A172 (cell line): ENCODE results near the gene AEBP2. TPM values are rescaled to one million over a fixed set of nuclear protein-coding genes. Genes with fewer than 3 reads are reported as not detected.
A peak's percentile ranks its signal among the peaks of the same experiment; 100 is the strongest.
"Not testable (repeated sequence)": the region's sequence is repeated elsewhere in the genome, so short reads cannot be mapped to it uniquely, and the experiment has no call there.

Experiments used
- DNase-seq: peaks from one replicate; pipeline ENCODE4 v3.0.0-alpha.2; 2015; ENCODE audit warnings: low spot score
- total RNA-seq: library from RNA; depleted of rRNA; stranded (reverse); fragments of >200 nt; shearing (Covaris generic); gene quantifications from 2 replicates; pipeline ENCODE4 v1.2.3, GENCODE V29; 2014

Gene AEBP2
- total RNA-seq, 1 experiment from 2014 or later = 13.4 TPM

- DNase-seq = no peak
Measured at GRCh38 chr12:19421503-19422282, 17.6 kb upstream of the AEBP2 start.

DNA sequence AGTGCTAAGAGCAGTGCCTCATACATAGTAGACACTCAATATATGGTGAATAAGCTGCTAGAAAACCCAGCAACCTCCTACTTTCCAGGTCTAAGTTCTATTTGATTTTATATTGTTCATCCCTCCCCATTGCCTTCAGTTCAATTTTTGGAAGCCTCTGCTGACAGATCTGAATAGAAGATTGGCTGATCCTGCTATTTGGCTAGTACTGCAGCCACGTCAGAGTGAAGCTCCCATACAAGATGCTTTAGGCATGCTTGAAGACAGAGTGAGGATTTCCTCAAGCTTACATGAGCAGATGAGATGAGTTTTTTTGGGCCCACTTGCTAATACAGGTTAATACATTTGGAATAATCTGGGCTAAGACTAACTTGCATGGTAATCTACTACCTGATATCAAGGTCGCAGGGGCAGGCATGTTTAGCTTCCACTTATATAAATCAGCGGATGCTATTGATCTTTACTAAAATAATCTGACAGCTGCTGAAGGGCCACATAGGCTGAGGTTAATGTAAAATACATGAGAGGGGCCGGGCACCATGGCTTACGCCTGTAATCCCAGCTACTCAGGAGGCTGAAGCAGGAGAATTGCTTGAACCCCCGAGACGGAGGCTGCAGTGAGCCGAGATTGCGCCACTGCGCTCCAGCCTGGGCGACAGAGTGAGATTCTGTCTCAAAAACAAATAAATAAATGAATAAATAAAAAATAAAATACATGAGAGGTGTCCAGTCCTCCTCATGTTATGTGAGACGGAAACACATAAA, 15.9 kb upstream of the AEBP2 start:
- no peak for DNase-seq

DNA sequence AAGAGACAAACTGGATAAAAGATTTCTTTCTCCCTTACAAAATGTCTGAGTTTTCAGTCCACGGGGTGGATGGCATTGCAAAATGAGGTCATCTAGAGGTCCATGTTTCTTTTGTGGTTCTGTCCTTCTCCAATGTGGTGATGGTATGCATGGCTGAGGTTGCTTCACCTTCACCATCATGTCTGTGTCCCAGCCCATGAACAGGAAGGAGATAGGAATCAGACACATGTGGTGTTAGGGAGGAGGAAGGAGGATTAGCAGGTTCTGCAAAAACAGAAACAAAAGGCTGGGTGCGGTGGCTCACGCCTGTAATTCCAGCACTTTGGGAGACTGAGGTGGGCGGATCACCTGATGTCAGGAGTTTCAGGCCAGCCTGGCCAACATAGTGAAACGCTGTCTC, 11.0 kb upstream of the AEBP2 start:
- no peak for DNase-seq

DNA sequence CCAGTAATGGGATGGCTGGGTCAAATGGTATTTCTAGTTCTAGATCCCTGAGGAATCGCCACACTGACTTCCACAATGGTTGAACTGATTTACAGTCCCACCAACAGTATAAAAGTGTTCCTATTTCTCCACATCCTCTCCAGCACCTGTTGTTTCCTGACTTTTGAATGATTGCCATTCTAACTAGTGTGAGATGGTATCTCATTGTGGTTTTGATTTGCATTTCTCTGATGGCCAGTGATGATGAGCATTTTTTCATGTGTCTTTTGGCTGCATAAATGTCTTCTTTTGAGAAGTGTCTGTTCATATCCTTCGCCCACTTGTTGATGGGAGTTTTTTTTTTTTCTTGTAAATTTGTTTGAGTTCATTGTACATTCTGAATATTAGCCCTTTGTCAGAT, 9.8 kb upstream of the AEBP2 start:
- not testable (repeated sequence) for DNase-seq

GRCh38 chr12:19430988-19431387, 8.3 kb upstream of the AEBP2 start:
- DNase-seq = no peak

- DNase-seq = no peak
Measured at GRCh38 chr12:19431407-19432308, 7.6 kb upstream of the AEBP2 start.

GRCh38 chr12:19432309-19433170, 6.8 kb upstream of the AEBP2 start:
- DNase-seq = no peak

GRCh38 chr12:19434538-19434937, 4.8 kb upstream of the AEBP2 start:
- no peak for DNase-seq

GRCh38 chr12:19435831-19436497, 3.3 kb upstream of the AEBP2 start:
- no peak for DNase-seq

DNA sequence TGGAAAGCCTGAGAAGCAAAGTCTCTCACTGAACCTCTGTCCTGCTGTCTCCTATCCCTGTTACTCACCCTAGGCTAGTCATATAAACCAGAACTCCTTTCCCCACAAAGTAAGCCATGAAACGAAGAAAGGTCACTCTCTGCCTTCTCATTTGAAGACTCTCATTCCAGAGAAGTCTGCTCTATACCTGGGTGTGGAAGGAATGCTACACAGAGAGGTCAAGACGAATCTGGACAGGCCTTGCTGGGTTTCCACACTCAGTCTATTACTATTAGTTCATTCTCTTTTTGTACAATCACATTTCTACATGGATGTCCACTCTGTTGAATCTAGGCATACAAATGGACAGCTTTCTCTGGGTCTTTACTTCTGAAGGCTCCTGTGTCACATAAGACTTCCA, 2.4 kb upstream of the AEBP2 start:
- no peak for DNase-seq

DNA sequence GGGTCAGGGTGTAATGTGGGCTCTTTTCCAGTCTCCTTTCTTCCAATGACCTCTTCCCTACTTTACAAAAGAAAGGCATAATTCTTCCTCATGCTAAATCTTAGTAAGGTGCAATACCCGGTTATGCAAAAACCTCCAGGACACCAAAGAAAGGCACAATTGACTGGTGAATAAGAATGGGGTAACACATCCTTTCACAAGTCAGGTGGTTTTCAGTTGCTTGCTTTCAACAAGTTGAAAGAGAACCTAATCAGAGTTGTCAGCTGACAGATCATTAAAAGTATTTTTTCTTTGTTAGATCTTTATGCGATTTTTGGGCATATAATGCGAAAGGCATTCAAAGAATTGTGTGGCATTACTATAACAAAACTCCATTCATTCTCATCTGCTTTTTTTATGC, 1.3 kb upstream of the AEBP2 start:
- no peak for DNase-seq

DNA sequence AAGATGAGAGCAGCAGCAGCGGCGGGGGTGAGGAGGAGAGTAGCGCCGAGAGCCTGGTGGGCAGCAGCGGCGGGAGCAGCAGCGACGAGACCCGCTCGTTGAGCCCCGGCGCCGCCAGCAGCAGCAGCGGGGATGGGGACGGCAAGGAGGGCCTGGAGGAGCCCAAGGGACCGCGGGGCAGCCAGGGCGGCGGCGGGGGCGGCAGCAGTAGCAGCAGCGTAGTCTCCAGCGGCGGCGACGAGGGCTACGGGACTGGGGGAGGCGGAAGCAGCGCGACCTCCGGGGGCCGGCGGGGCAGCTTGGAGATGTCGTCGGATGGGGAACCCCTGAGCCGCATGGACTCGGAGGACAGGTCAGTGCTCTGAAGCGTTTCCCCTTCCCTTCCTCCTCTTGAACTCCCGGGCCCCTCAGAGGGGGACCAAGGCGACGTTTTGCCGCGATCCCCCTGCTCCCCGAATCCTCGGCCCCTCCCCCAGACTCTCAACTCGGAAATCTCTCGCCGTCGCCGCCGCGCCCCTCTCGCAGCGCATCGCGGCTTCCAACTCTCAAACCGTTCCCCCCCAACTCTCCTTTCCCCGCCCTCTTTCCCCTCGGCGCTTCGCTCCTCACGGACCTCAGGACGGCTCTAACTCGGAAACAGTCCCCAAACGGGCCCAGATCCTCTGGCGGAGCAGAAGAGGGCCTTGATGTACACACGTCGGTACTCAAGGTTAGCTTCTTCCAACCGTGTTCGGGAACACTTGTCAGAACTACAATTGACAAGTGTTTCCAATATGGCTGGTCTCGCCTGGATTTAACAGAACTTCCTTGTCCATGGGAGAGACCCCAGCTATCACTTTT, 947 bp downstream of the AEBP2 start:
- DNase-seq = peak; percentile 14

GRCh38 chr12:19440916-19441315, 1.6 kb downstream of the AEBP2 start:
- no peak for DNase-seq

- no peak for DNase-seq
Measured at GRCh38 chr12:19443585-19443984, 4.3 kb downstream of the AEBP2 start.

DNA sequence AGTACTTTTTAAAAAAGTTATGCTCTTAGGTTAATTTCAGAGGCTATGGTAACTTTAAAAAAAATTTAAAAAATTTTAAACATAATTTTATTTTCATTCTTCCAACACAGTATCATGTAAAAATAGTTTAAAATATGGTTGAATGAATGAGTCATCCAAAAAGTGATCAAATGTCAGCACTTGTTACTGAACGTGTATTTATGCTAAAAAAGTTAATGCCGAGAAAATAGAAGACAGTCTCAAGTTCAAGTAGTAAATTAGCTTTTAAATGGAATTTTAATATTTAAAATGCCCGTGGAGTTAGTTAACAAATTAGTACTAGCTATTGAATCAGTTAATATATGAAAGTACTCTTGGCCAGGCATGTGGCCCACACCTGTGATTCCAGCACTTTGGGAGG, 4.8 kb downstream of the AEBP2 start:
- DNase-seq = no peak

DNA sequence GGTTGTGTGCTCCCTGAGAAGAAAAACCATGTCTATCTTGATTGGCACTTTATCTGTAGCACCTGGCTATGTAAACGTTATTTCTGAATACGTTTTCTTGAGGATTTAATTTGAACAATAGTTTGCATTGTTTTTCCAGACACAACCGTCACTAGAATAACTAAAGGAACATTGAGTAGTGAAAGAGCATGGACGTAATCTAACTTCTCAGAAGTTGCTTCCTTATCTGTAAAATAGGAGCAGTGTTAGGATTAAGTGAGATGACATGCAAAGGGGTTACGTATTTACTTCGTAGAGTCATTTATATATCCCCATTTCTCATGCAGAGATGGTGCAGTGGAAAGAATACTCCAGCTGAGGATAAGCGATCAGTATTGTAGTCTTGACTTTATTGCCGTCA, 8.1 kb downstream of the AEBP2 start:
- no peak for DNase-seq

GRCh38 chr12:19449814-19450213, 10.5 kb downstream of the AEBP2 start:
- no peak for DNase-seq

DNA sequence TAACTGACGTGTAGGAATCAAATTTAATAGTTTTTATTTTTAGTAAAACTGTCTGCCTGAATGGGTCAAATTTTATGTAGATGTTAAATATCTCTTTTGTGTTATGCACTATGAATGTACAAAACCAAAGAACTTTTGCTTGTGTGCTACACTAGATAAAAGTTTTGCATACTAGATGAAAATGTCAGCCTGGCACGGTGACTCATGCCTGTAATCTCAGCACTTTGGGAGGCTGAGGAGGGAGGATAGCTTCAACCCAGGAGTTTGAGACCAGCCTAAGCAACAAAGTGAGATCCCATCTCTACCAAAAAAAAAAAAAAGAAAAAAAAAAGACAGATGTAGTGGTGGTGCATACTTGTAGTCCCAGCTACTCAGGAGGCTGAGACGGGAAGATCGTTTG, 11.1 kb downstream of the AEBP2 start:
- DNase-seq = no peak

- DNase-seq = no peak
Measured at GRCh38 chr12:19451196-19451595, 11.9 kb downstream of the AEBP2 start.

GRCh38 chr12:19453961-19454360, 14.7 kb downstream of the AEBP2 start:
- no peak for DNase-seq
